ENCODE results near the gene XCL1. TPM values are rescaled to one million over a fixed set of nuclear protein-coding genes. Genes with fewer than 3 reads are reported as not detected.
A peak's percentile ranks its signal among the peaks of the same experiment; 100 is the strongest.
"Not testable (repeated sequence)": the region's sequence is repeated elsewhere in the genome, so short reads cannot be mapped to it uniquely, and the experiment has no call there.

The XCL1 gene
- total RNA-seq: 1.2 TPM
- long read RNA-seq, partial matches to known transcripts: 0 of 1 reads
- long read RNA-seq, other reads (novel, unspliced or antisense): 0 of 1 reads

GRCh38 chr1:168576245-168576688 lies at the start of gene XCL1:
TSS of gene XCL1 (plus strand) at chr1:168576605. CDS start at chr1:168576638, 33 bp downstream.
- intact Hi-C loops (cut with DNase I); DNase-seq; H3K4me3 ChIP-seq; H3K9me3 ChIP-seq; H3K4me1 ChIP-seq; H3K27ac ChIP-seq; H3K27me3 ChIP-seq (ENCODE audit: low read depth); ATAC-seq; H3K36me3 ChIP-seq: not testable (repeated sequence)

- Histone ChIP-seq H3K4me1 (no peaks in the 10 kb centered on the region), H3K36me3 (no peaks in the 10 kb centered on the region), H3K4me3 (no peak overlapping the region), H3K9me3 (no peaks in the 10 kb centered on the region), H3K27ac (no peak overlapping the region), H3K27me3 (ENCODE audit: low read depth) (no peaks in the 10 kb centered on the region)
- ATAC-seq (no peak), DNase-seq (no peak)
- TF ChIP-seq CTCF (IDR thresholded peaks at IDR 0.05): no peak
- intact Hi-C loops (cut with DNase I): no loop called here
Observed at GRCh38 chr1:168529518-168529917, 46.9 kb upstream of the XCL1 start.

GRCh38 chr1:168531615-168532345 lies 44.6 kb upstream of the XCL1 start:
- H3K27ac ChIP-seq: no peak overlapping the region
- H3K27me3 ChIP-seq (ENCODE audit: low read depth): no peaks in the 10 kb centered on the region
- no peaks in the 10 kb centered on the region for H3K36me3 ChIP-seq
- intact Hi-C loops (cut with DNase I): no loop called here
- no peak for TF ChIP-seq CTCF (IDR thresholded peaks at IDR 0.05)
- H3K9me3 ChIP-seq: no peaks in the 10 kb centered on the region
- DNase-seq (no peak), ATAC-seq (no peak)
- no peaks in the 10 kb centered on the region for H3K4me1 ChIP-seq
- no peak overlapping the region for H3K4me3 ChIP-seq

GRCh38 chr1:168535536-168535935 lies 40.9 kb upstream of the XCL1 start:
- Histone ChIP-seq H3K4me1 (no peaks in the 10 kb centered on the region), H3K27me3 (ENCODE audit: low read depth) (no peaks in the 10 kb centered on the region), H3K4me3 (no peak overlapping the region), H3K27ac (no peak overlapping the region), H3K36me3 (no peaks in the 10 kb centered on the region), H3K9me3 (no peaks in the 10 kb centered on the region)
- no peak for TF ChIP-seq CTCF (IDR thresholded peaks at IDR 0.05)
- DNase-seq: no peak
- ATAC-seq: peak; percentile 27 to 45
- intact Hi-C loops (cut with DNase I): no loop called here

- H3K36me3 ChIP-seq; H3K4me3 ChIP-seq; H3K4me1 ChIP-seq; H3K27me3 ChIP-seq (ENCODE audit: low read depth); ATAC-seq; DNase-seq; intact Hi-C loops (cut with DNase I); H3K27ac ChIP-seq; H3K9me3 ChIP-seq: not testable (repeated sequence)
Observed at GRCh38 chr1:168540798-168541197, 35.6 kb upstream of the XCL1 start.

GRCh38 chr1:168542978-168543377 lies 33.4 kb upstream of the XCL1 start:
- H3K27me3 ChIP-seq (ENCODE audit: low read depth); intact Hi-C loops (cut with DNase I); H3K27ac ChIP-seq; DNase-seq; H3K36me3 ChIP-seq; H3K4me1 ChIP-seq; ATAC-seq; H3K9me3 ChIP-seq; H3K4me3 ChIP-seq: not testable (repeated sequence)

GRCh38 chr1:168543840-168544498 lies 32.4 kb upstream of the XCL1 start, which contains the start of gene XCL2:
TSS of gene XCL2 (minus strand) at chr1:168543997. CDS start at chr1:168543964, 33 bp downstream.
- ATAC-seq; intact Hi-C loops (cut with DNase I); H3K4me1 ChIP-seq; H3K4me3 ChIP-seq; H3K9me3 ChIP-seq; H3K27me3 ChIP-seq (ENCODE audit: low read depth); H3K36me3 ChIP-seq; H3K27ac ChIP-seq; DNase-seq: not testable (repeated sequence)
